NB4 (cell line): ENCODE measurements around the gene ETV6.

Source experiments
- POLR2A ChIP-seq: IDR thresholded peaks from 2 replicates; pipeline ENCODE4 v1.6.1; 2011; ENCODE audit warnings: mild to moderate bottlenecking; ENCODE audit not compliant: insufficient read length; ENCODE audit errors: extremely low read depth
- TF ChIP-seq, protein P1 (sequence below): IDR thresholded peaks from one replicate; pipeline ENCODE4 v1.5.1; 2012; ENCODE audit warnings: low read depth, low read length

DNA sequence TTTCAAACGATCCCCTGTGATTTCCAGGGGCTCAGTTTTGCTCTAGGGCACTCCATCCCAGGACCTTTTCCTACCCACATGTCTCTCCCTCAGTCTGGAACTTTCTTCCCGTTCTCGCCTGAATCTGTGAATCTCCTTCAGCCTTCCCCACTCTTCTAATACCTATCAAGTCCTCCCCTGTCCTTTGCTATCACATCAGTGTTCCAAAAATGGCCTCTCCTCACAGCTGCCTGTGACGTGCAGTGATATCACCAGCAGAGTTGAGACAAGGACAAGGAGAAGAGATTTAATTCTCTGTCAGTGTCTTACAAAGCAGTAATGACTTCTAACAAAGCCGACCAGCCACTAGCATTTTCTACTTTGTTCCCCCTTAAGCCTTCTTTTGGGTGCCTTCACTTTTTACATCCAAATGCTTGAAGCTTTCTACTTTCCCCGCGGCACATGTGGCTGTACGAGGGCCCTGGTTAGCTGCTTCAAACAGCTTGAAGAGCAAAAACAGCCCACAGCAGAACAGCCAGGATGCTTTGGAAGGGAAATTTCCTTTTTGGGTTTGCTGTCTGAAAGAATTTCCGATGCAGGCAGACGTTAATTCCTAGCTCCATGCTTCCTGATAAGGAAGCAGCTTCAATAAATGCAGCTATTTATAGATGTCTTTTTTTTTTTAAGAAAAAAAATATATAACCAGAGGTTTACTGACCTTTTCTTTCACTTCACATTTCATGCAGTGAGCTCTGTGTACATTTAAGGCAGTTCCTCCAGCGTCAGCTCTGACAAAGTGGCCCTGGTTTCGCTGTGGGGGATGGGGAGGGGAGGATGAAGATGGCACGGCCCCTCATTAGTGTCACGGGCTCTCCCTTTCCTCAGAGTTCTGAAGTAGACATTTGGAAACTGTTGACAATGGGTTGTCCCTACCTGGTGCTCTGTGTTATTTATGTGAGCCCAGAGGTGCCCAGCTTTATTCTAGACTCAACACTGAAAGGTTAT is 109.3 kb downstream of the ETV6 start:
- no peak for TF ChIP-seq POLR2A
- TF ChIP-seq, protein P1, sequence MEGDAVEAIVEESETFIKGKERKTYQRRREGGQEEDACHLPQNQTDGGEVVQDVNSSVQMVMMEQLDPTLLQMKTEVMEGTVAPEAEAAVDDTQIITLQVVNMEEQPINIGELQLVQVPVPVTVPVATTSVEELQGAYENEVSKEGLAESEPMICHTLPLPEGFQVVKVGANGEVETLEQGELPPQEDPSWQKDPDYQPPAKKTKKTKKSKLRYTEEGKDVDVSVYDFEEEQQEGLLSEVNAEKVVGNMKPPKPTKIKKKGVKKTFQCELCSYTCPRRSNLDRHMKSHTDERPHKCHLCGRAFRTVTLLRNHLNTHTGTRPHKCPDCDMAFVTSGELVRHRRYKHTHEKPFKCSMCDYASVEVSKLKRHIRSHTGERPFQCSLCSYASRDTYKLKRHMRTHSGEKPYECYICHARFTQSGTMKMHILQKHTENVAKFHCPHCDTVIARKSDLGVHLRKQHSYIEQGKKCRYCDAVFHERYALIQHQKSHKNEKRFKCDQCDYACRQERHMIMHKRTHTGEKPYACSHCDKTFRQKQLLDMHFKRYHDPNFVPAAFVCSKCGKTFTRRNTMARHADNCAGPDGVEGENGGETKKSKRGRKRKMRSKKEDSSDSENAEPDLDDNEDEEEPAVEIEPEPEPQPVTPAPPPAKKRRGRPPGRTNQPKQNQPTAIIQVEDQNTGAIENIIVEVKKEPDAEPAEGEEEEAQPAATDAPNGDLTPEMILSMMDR = no peak
